B cell (primary cell): Measurements from ENCODE around the gene LAYN. TPM values are rescaled to one million over a fixed set of nuclear protein-coding genes. Genes with fewer than 3 reads are reported as not detected.
A peak's percentile ranks its signal among the peaks of the same experiment; 100 is the strongest.

ENCODE experiments used
- ATAC-seq: fragments of 200-7000 bp; cut with Tn5 transposase; one replicate; pipeline ENCODE4 v1.10.0; 2021; ENCODE audit warnings: low read depth, mild to moderate bottlenecking, moderate number of reproducible peaks, moderate library complexity
- CTCF ChIA-PET: fragments of 350-600 bp; sonication (Branson Sonifier 250); formaldehyde crosslinking; loops from one replicate; lab custom pipeline; 2021; ENCODE audit warnings: antibody characterized with exemption, inconsistent platforms; lab: Charles Lee
- POLR2A ChIA-PET: fragments of 350-600 bp; sonication (Branson Sonifier 250); formaldehyde crosslinking; loops from one replicate; lab custom pipeline; 2021; ENCODE audit warnings: antibody characterized with exemption; lab: Charles Lee
- DNase-seq: peaks from one replicate; pipeline ENCODE4 v3.0.0; 2013
- H2AFZ ChIP-seq: 2 replicates; pipeline ENCODE4 v1.6.1; 2012; ENCODE audit warnings: mild to moderate bottlenecking, low read depth, low read length; ENCODE audit not compliant: insufficient read depth, poor library complexity, severe bottlenecking
- H3K27ac ChIP-seq, 2 donors: 1 replicate in 1 of 2; 2 replicates in 1 of 2; pipeline ENCODE4 v1.5.1; 2012 to 2013; ENCODE audit warnings: low read length in 2 of 2, mild to moderate bottlenecking in 2 of 2, moderate library complexity in 1 of 2
- H3K27me3 ChIP-seq, 4 experiments: fragments of 200-600 bp in 1 of 4; sonication (generic) in 1 of 4; replicated peaks in 1 of 4; 1 replicate in 2 of 4; 2 replicates in 2 of 4; pipeline versions ENCODE4 v1.6.1 to v1.7.0; 2013 to 2016; ENCODE audit warnings: low read length in 3 of 4, mild to moderate bottlenecking in 2 of 4, mixed read lengths in 1 of 4, moderate library complexity in 1 of 4; ENCODE audit not compliant: insufficient read depth in 4 of 4, control insufficient read depth in 3 of 4; ENCODE audit errors: control extremely low read depth in 1 of 4
- H3K36me3 ChIP-seq, 2 experiments: replicated peaks in 1 of 2; 1 replicate in 1 of 2; 2 replicates in 1 of 2; pipeline versions ENCODE4 v1.6.1 to v1.7.1; 2013; ENCODE audit warnings: low read length in 1 of 2; ENCODE audit not compliant: insufficient read depth in 2 of 2, control insufficient read depth in 1 of 2; ENCODE audit errors: control extremely low read depth in 1 of 2, extremely low read depth in 1 of 2
- H3K4me1 ChIP-seq, 2 donors: fragments of 200-600 bp in 1 of 2; sonication (generic) in 1 of 2; 1 replicate in 1 of 2; 2 replicates in 1 of 2; pipeline versions ENCODE4 v1.5.1 to v1.6.1; 2013 to 2017; ENCODE audit warnings: low read length in 2 of 2; ENCODE audit not compliant: control insufficient read depth in 2 of 2, insufficient read depth in 2 of 2
- H3K4me2 ChIP-seq: replicated peaks from 2 replicates; pipeline ENCODE3; 2012; ENCODE audit warnings: mild to moderate bottlenecking, low read depth, low read length; ENCODE audit not compliant: poor library complexity, severe bottlenecking
- H3K4me3 ChIP-seq, 5 experiments: fragments of 200-600 bp in 1 of 5; sonication (generic) in 1 of 5; 1 replicate in 3 of 5; 2 replicates in 2 of 5; pipeline versions ENCODE4 v1.5.1 to v1.7.0; 2011 to 2016; ENCODE audit warnings: low read length in 4 of 5, mild to moderate bottlenecking in 4 of 5, low read depth in 2 of 5, control low read depth in 1 of 5, moderate library complexity in 1 of 5; ENCODE audit not compliant: insufficient read depth in 1 of 5; ENCODE audit errors: control extremely low read depth in 1 of 5, extremely low read depth in 1 of 5
- H3K79me2 ChIP-seq: fragments of 200-600 bp; sonication (generic); one replicate; pipeline ENCODE4 v1.6.0; 2016; ENCODE audit warnings: low read length; ENCODE audit not compliant: control insufficient read depth, insufficient read depth
- H3K9ac ChIP-seq: fragments of 200-600 bp; sonication (generic); 2 replicates; pipeline ENCODE4 v1.6.1; 2017; ENCODE audit warnings: mild to moderate bottlenecking, low read length, moderate library complexity
- H3K9me3 ChIP-seq, 3 donors: one replicate each; pipeline versions ENCODE4 v1.6.1 to v1.7.1; 2013; ENCODE audit warnings: low read length in 2 of 3; ENCODE audit not compliant: control insufficient read depth in 2 of 3, insufficient read depth in 1 of 3; ENCODE audit errors: control extremely low read depth in 1 of 3
- H4K20me1 ChIP-seq: 2 replicates; pipeline ENCODE4 v1.6.0; 2012; ENCODE audit warnings: mild to moderate bottlenecking, low read length; ENCODE audit not compliant: insufficient read depth, control insufficient read depth, poor library complexity, severe bottlenecking
- H3K27ac Mint-ChIP-seq: one replicate; pipeline ENCODE4 v1.8.0; 2021; ENCODE audit warnings: mixed read lengths
- H3K27me3 Mint-ChIP-seq: one replicate; pipeline ENCODE4 v1.8.0; 2021; ENCODE audit warnings: mixed read lengths
- H3K4me1 Mint-ChIP-seq: one replicate; pipeline ENCODE4 v1.8.0; 2021; ENCODE audit warnings: mixed read lengths
- H3K4me3 Mint-ChIP-seq: one replicate; pipeline ENCODE4 v1.8.0; 2021; ENCODE audit warnings: mixed read lengths
- H3K9me3 Mint-ChIP-seq: one replicate; pipeline ENCODE4 v1.8.0; 2022; ENCODE audit warnings: mixed read lengths; ENCODE audit not compliant: insufficient read depth
- EZH2 ChIP-seq: IDR thresholded peaks from 2 replicates; pipeline ENCODE4 v1.6.1; 2012; ENCODE audit warnings: borderline replicate concordance, low read depth, mild to moderate bottlenecking, moderate library complexity, low read length; ENCODE audit not compliant: insufficient read depth, poor library complexity, severe bottlenecking
- WGBS: methylation state at CpG from one replicate; pipeline ENCODE4 v1.1.5; 2013; ENCODE audit warnings: missing lambda C conversion rate; ENCODE audit not compliant: insufficient coverage; 5-methylcytosine and 5-hydroxymethylcytosine counted together
- intact Hi-C: fragments of 100-400 bp; cut with micrococcal nuclease; formaldehyde crosslinking; loops from one replicate; pipeline ENCODE4 v1.10.0; 2022
- polyA plus RNA-seq: library from polyadenylated mRNA; depleted of rRNA; stranded (reverse); fragments of >200 nt; gene quantifications from 2 replicates; pipeline ENCODE4 v1.2.3, GENCODE V29; 2012
- total RNA-seq, 2 donors: library from RNA; stranded (reverse); fragments of 120-200 nt in 1 of 2; gene quantifications; 1 replicate in 1 of 2; 2 replicates in 1 of 2; pipeline versions ENCODE4 v1.2.3 to v1.2.4, GENCODE V29; 2013 to 2022
- TF ChIP-seq, protein P1 (sequence below): fragments of 200-600 bp; IDR thresholded peaks from one replicate; pipeline ENCODE4 v1.8.0; 2022; ENCODE audit warnings: antibody characterized with exemption, mild to moderate bottlenecking

The LAYN gene
- total and polyA plus RNA-seq, 2 donors (not counting 1 experiment from before 2014, with no cell fraction given) = not detected

DNA sequence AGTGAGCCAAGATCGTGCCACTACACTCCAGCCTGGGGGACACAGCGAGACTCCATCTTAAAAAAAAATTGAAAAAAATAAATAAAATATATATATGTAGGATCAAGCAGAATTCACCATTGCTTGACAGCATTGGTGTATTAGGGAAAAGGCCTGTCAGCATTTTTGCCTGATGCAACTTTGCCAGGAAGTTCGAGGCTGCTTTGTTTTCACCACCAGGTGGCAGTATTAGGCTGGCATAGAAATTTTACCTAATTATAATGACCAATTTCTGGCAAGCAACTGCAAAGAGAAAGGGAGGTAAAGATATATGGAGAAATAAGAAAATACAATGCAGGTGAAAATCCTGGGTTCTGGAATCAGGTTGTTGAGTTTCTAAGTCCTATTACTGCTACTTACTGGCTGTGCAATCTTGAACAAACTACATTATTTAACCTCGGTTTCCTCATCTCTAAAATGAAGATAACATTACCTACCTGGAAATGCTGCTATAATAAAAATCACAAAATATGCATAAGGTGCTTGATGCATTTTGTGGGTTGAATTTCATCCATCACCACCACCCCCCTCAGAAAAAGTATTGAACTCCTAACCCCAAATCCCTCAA, 24.7 kb downstream of the LAYN start:
- no peak overlapping the region for H3K4me3 ChIP-seq
- H3K4me2 ChIP-seq = no peak overlapping the region
- Mint-ChIP-seq H3K4me3 (no peak overlapping the region), H3K27ac (no peak overlapping the region), H3K9me3 (no peaks in the 10 kb centered on the region), H3K4me1 (no peaks in the 10 kb centered on the region), H3K27me3 (peaks cover 8% of the 10 kb centered on the region)
- H2AFZ ChIP-seq = no peak overlapping the region
- no peak overlapping the region for H3K9ac ChIP-seq
- no peaks in the 10 kb centered on the region for H3K9me3 ChIP-seq
- CTCF ChIA-PET = interaction anchor here (0.7 to 5.1 kb wide), 10 partner anchors 21 to 281 kb away, joined by 3 to 44 read pairs (median 8); partner anchors contain the start of gene PPP2R1B
- TF ChIP-seq EZH2 = no peak
- TF ChIP-seq, protein P1, sequence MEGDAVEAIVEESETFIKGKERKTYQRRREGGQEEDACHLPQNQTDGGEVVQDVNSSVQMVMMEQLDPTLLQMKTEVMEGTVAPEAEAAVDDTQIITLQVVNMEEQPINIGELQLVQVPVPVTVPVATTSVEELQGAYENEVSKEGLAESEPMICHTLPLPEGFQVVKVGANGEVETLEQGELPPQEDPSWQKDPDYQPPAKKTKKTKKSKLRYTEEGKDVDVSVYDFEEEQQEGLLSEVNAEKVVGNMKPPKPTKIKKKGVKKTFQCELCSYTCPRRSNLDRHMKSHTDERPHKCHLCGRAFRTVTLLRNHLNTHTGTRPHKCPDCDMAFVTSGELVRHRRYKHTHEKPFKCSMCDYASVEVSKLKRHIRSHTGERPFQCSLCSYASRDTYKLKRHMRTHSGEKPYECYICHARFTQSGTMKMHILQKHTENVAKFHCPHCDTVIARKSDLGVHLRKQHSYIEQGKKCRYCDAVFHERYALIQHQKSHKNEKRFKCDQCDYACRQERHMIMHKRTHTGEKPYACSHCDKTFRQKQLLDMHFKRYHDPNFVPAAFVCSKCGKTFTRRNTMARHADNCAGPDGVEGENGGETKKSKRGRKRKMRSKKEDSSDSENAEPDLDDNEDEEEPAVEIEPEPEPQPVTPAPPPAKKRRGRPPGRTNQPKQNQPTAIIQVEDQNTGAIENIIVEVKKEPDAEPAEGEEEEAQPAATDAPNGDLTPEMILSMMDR = peak; percentile 94
- POLR2A ChIA-PET = no interaction called here
- no peaks in the 10 kb centered on the region for H3K27me3 ChIP-seq
- no peaks in the 10 kb centered on the region for H3K36me3 ChIP-seq
- DNase-seq (peak; percentile 72), ATAC-seq (no peak)
- no peaks in the 10 kb centered on the region for H3K79me2 ChIP-seq
- WGBS = no CpG with 5 or more reads among the region's 4 CpGs
- H3K4me1 ChIP-seq = no peaks in the 10 kb centered on the region
- H3K27ac ChIP-seq = no peak overlapping the region
- no peaks in the 10 kb centered on the region for H4K20me1 ChIP-seq
- intact Hi-C loops = loop anchor here (1.0 to 5.0 kb wide), 4 partner anchors 21 to 417 kb away; no protein-coding TSS in a partner anchor

DNA sequence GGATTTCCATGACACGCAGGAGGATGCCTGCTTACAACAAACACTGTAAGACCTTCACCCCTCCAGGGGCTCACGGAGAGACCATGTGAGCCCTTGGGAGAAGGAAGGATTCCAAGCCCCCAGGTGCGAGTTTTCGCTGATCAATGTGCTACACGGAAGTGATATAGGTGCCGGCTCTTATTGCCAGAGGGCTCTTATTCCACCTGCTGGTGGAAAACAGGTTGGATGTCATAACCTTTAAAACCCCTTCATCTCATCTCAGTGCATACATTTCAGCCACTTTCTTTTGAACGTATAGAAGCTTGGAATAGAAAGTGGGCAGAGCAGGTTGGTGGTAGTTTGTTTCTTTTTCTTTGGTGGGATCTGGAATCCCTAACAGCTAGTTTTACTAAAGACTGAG, 25.8 kb downstream of the LAYN start:
- H3K9me3 ChIP-seq = no peaks in the 10 kb centered on the region
- no peak overlapping the region for H3K4me3 Mint-ChIP-seq
- no peak overlapping the region for H3K4me3 ChIP-seq
- H3K4me1 ChIP-seq = no peaks in the 10 kb centered on the region
- TF ChIP-seq EZH2 = no peak
- TF ChIP-seq, protein P1 = no peak
- ChIA-PET POLR2A (no interaction called here), CTCF (interaction anchor here (0.8 to 3.0 kb wide), 11 partner anchors 10 to 279 kb away, joined by 3 to 44 read pairs (median 4); partner anchors contain the start of gene PPP2R1B)
- no peaks in the 10 kb centered on the region for H3K4me1 Mint-ChIP-seq
- ATAC-seq (no peak), DNase-seq (no peak)
- no peak overlapping the region for H3K27ac ChIP-seq
- no peaks in the 10 kb centered on the region for H3K79me2 ChIP-seq
- H4K20me1 ChIP-seq = no peaks in the 10 kb centered on the region
- no peaks in the 10 kb centered on the region for H3K9me3 Mint-ChIP-seq
- intact Hi-C loops = loop anchor here (5.0 kb wide), 1 partner anchor 416 kb away; no protein-coding TSS in a partner anchor
- H3K9ac ChIP-seq = no peak overlapping the region
- H3K36me3 ChIP-seq = no peaks in the 10 kb centered on the region
- 95% methylated on average over 4 of the region's 7 CpGs for WGBS
- no peak overlapping the region for H2AFZ ChIP-seq
- H3K4me2 ChIP-seq = no peak overlapping the region
- peaks cover 0 to 2% (median 0%) of the 10 kb centered on the region in 4 experiments for H3K27me3 ChIP-seq
- H3K27ac Mint-ChIP-seq = no peak overlapping the region
- peaks cover 13% of the 10 kb centered on the region for H3K27me3 Mint-ChIP-seq
